Measurements from ENCODE around the gene COL26A1.

COL26A1 gene

DNA sequence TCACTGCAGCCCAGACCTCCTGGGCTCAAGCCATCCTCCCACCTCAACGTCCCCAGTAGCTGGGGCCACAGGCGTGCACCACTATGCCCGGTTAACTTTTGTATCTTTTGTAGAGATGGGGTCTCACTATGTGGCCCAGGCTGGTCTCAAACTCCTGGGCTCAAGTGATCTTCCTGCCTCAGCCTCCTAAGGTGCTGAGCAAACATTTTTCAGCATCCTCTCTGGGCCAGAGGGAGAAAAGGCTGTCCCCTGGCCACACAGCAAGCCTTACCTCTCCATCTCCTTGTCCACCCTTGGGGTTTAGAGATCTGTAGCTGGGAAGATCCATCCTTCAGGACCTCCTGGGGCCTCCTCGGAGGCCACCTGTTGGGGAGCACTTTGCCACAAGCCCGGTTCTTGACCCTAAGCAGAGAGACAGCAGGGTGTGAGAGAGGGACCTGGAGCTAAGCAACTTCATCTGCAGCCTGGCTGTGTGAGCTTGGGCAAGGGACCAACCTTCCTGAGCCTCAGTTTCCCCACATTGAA is 180.6 kb downstream of the COL26A1 start:
- Histone ChIP-seq H3K9me3 (ENCODE audit: control insufficient read depth, low read length) (no peaks in the 10 kb centered on the region), H3K27ac (ENCODE audit: low read depth, low read length, severe bottlenecking) (no peak overlapping the region), H3K4me1 (ENCODE audit: control insufficient read depth, insufficient read depth, low read length, poor library complexity, severe bottlenecking) (no peaks in the 10 kb centered on the region), H3K36me3 (ENCODE audit: control insufficient read depth, insufficient read depth, low read length) (peaks cover 31% of the 10 kb centered on the region), H3K4me3 (ENCODE audit: extremely low read depth, insufficient read depth, low read length, poor library complexity, severe bottlenecking) (no peak overlapping the region)
- 54 to 74% methylated on average over 2 to 5 of the region's 5 CpGs for WGBS, 2 experiments (ENCODE audit: insufficient coverage in 2 of 2)

DNA sequence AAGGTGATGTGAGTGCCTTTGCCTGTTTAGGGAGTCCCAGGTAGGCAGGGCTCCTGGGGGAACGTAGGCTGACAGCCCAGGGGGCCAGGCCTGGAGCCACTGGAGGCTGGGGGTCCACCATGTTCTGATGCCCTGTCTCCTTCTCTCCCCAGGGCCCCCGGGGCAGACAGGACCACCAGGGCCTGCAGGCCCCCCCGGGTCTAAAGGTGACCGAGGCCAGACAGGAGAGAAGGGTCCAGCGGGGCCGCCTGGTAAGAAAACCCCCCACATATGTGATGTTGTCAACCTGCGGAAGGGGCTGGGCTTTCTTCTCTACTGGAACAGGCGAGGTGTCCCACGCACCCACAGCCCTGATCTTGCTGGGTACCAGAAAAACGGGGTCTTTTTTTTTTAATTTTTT is 181.2 kb downstream of the COL26A1 start:
- Histone ChIP-seq H3K4me3 (ENCODE audit: extremely low read depth, insufficient read depth, low read length, poor library complexity, severe bottlenecking) (no peak overlapping the region), H3K9me3 (ENCODE audit: control insufficient read depth, low read length) (no peaks in the 10 kb centered on the region), H3K27ac (ENCODE audit: low read depth, low read length, severe bottlenecking) (no peak overlapping the region), H3K4me1 (ENCODE audit: control insufficient read depth, insufficient read depth, low read length, poor library complexity, severe bottlenecking) (no peaks in the 10 kb centered on the region), H3K36me3 (ENCODE audit: control insufficient read depth, insufficient read depth, low read length) (peaks cover 31% of the 10 kb centered on the region)
- WGBS, 2 experiments (ENCODE audit: insufficient coverage in 2 of 2), result 75 to 84% methylated on average over 3 to 7 of the region's 10 CpGs

GRCh38 chr7:101545441-101546190 is 182.9 kb downstream of the COL26A1 start:
- Histone ChIP-seq H3K9me3 (ENCODE audit: control insufficient read depth, low read length) (no peaks in the 10 kb centered on the region), H3K36me3 (ENCODE audit: control insufficient read depth, insufficient read depth, low read length) (peaks cover 31% of the 10 kb centered on the region), H3K4me1 (ENCODE audit: control insufficient read depth, insufficient read depth, low read length, poor library complexity, severe bottlenecking) (no peaks in the 10 kb centered on the region), H3K27ac (ENCODE audit: low read depth, low read length, severe bottlenecking) (no peak overlapping the region), H3K4me3 (ENCODE audit: extremely low read depth, insufficient read depth, low read length, poor library complexity, severe bottlenecking) (no peak overlapping the region)
- 92 to 93% methylated on average over 5 to 8 of the region's 10 CpGs for WGBS, 2 experiments (ENCODE audit: insufficient coverage in 2 of 2)

DNA sequence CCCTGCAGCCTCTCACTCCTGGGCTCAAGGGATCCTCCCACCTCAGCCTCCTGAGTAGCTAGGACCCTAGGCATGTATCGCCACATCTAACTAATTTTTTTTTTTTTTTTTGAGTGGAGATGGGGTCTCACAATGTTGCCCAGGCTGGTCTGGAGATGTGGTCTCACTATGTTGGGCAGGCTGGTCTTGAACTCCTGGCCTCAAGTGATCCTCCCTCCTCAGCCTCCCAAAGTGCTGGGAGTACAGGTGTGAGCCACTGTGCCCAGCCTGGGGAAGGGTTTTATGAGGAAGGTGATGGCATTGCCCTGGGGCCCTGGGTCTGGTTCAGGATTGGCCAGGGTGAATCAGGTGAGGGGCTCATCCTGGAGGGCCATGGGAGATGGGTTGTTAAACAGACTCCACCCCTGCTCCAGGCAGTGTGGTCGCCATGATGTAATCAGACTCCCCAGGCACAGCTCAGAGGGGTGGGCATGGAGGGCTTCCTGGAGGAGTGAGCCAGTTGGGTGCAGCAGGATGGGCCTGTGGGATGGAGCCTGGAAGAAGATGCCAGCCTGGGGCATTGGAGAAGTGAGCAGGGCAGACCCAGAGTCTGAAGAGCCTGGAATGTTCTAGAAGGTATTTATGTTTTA is 183.7 kb downstream of the COL26A1 start:
- 92% methylated on average over 1 of the region's 2 CpGs; no CpG with 5 or more reads in 1 of the 2 experiments for WGBS, 2 experiments (ENCODE audit: insufficient coverage in 2 of 2)
- no peak overlapping the region for H3K4me3 ChIP-seq (ENCODE audit: extremely low read depth, insufficient read depth, low read length, poor library complexity, severe bottlenecking)
- H3K9me3 ChIP-seq (ENCODE audit: control insufficient read depth, low read length), result no peaks in the 10 kb centered on the region
- H3K4me1 ChIP-seq (ENCODE audit: control insufficient read depth, insufficient read depth, low read length, poor library complexity, severe bottlenecking), result no peaks in the 10 kb centered on the region
- no peak overlapping the region for H3K27ac ChIP-seq (ENCODE audit: low read depth, low read length, severe bottlenecking)
- H3K36me3 ChIP-seq (ENCODE audit: control insufficient read depth, insufficient read depth, low read length), result peaks cover 29% of the 10 kb centered on the region

DNA sequence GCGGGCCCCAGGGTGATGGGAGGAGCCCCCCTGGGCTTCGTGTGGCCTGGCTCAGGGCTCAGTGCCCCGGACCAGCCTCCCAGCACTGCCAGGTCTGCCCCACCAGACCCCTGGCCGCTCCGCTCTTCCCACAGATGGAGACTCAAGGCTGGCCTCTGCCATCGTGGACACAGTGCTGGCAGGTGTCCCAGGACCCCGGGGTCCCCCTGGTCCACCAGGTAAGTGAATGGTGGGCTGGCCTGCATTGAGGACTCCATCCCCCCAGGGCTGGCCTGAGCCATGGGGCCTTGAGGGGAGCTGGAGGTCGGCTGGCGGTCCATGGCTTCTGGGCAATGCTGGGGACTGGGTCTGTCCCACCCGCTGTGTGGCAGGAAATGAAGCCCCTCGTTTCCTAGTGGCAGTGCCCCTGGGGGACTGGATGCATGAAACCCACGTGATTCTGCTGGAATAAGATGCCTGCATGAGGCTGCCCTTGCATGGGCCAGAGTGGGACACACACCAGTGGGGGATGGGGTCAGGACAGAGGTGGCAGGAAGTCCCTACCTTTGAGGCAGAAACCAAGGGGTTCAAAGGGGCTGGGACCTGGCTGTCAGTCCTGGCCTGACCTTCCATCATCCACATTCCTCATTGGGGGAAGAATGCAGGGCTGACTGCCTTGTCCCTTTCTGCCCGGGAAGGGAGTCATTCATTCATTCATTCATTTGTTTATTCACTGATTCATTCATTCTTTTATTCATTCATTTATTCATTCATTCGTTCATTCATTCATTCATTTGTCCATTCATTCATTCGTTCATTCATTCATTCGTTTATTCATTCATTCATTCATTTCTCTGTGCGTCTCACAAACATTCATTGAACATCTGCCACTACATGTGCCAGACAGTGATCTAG is 184.6 kb downstream of the COL26A1 start:
- H3K4me1 ChIP-seq (ENCODE audit: control insufficient read depth, insufficient read depth, low read length, poor library complexity, severe bottlenecking), result no peaks in the 10 kb centered on the region
- 92 to 93% methylated on average over 17 of the region's 17 CpGs for WGBS, 2 experiments (ENCODE audit: insufficient coverage in 2 of 2)
- H3K4me3 ChIP-seq (ENCODE audit: extremely low read depth, insufficient read depth, low read length, poor library complexity, severe bottlenecking), result no peak overlapping the region
- no peak overlapping the region for H3K27ac ChIP-seq (ENCODE audit: low read depth, low read length, severe bottlenecking)
- H3K9me3 ChIP-seq (ENCODE audit: control insufficient read depth, low read length), result no peaks in the 10 kb centered on the region
- peaks cover 29% of the 10 kb centered on the region for H3K36me3 ChIP-seq (ENCODE audit: control insufficient read depth, insufficient read depth, low read length)

DNA sequence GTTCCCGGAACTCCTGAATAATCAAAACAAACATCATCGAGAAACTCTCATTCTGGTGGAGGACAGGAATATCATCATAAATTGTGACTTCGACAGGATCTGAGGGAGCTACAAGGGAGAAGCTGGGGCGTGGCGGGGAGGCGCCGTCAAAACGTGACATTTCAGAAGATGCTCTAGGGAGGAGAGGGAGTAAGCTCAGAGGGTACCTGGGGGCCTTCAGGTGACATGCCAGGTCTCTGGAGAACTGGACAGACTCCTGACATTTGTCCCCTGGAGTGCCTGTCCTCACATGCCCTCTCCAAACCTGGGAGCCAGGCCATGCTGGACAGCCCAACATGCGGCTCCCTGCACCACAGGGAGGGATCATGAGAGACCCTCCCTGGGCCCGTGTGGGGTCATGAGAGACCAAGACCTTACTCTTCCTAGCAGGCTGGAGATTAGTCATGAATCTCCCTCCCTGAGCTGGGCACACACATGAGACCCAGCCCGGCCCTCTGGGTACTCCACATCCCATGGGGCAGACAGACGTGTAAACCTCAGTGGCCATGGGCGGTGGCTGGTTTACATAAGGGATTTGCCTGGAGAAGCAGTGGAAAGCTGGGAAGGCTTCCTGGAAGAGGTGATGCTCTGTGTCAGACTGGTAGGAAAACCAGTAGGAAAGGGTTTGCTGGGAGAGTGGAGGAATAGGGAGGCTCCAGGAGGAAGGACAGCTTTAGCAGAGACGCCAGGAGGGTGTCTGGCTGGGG is 185.4 kb downstream of the COL26A1 start:
- Histone ChIP-seq H3K27ac (ENCODE audit: low read depth, low read length, severe bottlenecking) (no peak overlapping the region), H3K9me3 (ENCODE audit: control insufficient read depth, low read length) (no peaks in the 10 kb centered on the region), H3K4me3 (ENCODE audit: extremely low read depth, insufficient read depth, low read length, poor library complexity, severe bottlenecking) (no peak overlapping the region), H3K4me1 (ENCODE audit: control insufficient read depth, insufficient read depth, low read length, poor library complexity, severe bottlenecking) (no peaks in the 10 kb centered on the region), H3K36me3 (ENCODE audit: control insufficient read depth, insufficient read depth, low read length) (peaks cover 29% of the 10 kb centered on the region)
- 95 to 97% methylated on average over 13 to 14 of the region's 14 CpGs for whole genome bisulfite sequencing, 2 experiments (ENCODE audit: insufficient coverage in 2 of 2)

GRCh38 chr7:101549734-101550133 is 187.1 kb downstream of the COL26A1 start:
- Histone ChIP-seq H3K9me3 (ENCODE audit: control insufficient read depth, low read length) (no peaks in the 10 kb centered on the region), H3K36me3 (ENCODE audit: control insufficient read depth, insufficient read depth, low read length) (peaks cover 23% of the 10 kb centered on the region), H3K4me3 (ENCODE audit: extremely low read depth, insufficient read depth, low read length, poor library complexity, severe bottlenecking) (no peak overlapping the region), H3K27ac (ENCODE audit: low read depth, low read length, severe bottlenecking) (no peak overlapping the region), H3K4me1 (ENCODE audit: control insufficient read depth, insufficient read depth, low read length, poor library complexity, severe bottlenecking) (no peaks in the 10 kb centered on the region)
- WGBS, 2 experiments (ENCODE audit: insufficient coverage in 2 of 2), result 92 to 93% methylated on average over 4 to 5 of the region's 5 CpGs

GRCh38 chr7:101550641-101551541 is 188.2 kb downstream of the COL26A1 start:
- no peaks in the 10 kb centered on the region for H3K4me1 ChIP-seq (ENCODE audit: control insufficient read depth, insufficient read depth, low read length, poor library complexity, severe bottlenecking)
- no peak overlapping the region for H3K4me3 ChIP-seq (ENCODE audit: extremely low read depth, insufficient read depth, low read length, poor library complexity, severe bottlenecking)
- H3K27ac ChIP-seq (ENCODE audit: low read depth, low read length, severe bottlenecking), result no peak overlapping the region
- no peaks in the 10 kb centered on the region for H3K9me3 ChIP-seq (ENCODE audit: control insufficient read depth, low read length)
- H3K36me3 ChIP-seq (ENCODE audit: control insufficient read depth, insufficient read depth, low read length), result peaks cover 12% of the 10 kb centered on the region
- WGBS, 2 experiments (ENCODE audit: insufficient coverage in 2 of 2), result 79 to 93% methylated on average over 17 to 25 of the region's 26 CpGs

DNA sequence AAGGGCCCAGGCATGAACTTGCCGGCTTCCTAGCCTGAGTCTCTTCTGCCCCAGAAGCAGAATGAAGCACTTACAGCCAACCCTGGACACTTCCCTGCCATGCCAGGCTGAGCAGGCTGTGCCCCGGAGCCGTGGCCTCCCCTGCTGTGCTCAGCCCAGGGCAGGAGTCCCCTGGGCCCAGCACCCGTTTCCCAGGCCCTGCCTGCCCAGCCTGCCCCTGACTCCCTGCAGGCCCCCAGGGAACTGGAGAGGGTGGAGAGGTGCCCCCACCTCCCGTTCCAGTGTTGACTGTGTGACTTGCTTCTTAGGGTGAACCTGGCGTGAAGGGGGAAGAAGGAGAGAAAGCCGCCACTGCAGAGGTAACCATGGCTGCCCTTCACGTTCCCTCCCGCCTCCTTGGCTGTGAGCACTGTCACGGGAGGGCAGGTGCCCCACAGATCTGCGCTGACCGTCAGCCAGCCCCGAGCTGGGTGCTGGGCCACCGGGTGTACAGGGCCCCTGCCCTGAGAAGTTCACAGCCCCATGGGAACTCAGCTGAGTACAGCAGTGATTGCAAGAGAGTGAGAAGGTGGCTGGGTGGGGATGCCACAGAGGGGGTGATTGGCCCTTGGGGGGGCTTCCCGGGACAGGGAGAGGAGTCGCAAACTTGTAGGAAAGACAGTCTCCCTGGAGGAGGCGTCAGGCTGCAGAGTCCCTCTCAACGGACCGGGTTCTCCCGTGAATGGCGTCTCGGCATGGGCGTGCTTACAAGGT is 190.5 kb downstream of the COL26A1 start:
- Histone ChIP-seq H3K9me3 (ENCODE audit: control insufficient read depth, low read length) (no peaks in the 10 kb centered on the region), H3K4me3 (ENCODE audit: extremely low read depth, insufficient read depth, low read length, poor library complexity, severe bottlenecking) (no peak overlapping the region), H3K36me3 (ENCODE audit: control insufficient read depth, insufficient read depth, low read length) (no peaks in the 10 kb centered on the region), H3K4me1 (ENCODE audit: control insufficient read depth, insufficient read depth, low read length, poor library complexity, severe bottlenecking) (no peaks in the 10 kb centered on the region), H3K27ac (ENCODE audit: low read depth, low read length, severe bottlenecking) (no peak overlapping the region)
- WGBS, 2 experiments (ENCODE audit: insufficient coverage in 2 of 2), result 90 to 93% methylated on average over 18 to 21 of the region's 23 CpGs

All from mesodermal cell (in vitro differentiated cells).